Measurements from ENCODE around the gene PFKM. TPM values are rescaled to one million over a fixed set of nuclear protein-coding genes. Genes with fewer than 3 reads are reported as not detected.

Gene PFKM
- total and polyA plus RNA-seq, 9 of the 15 experiments (the other 6 are each of a cell fraction or from before 2014, with no cell fraction given), result 16.5 to 39.9 (median 31.7) TPM

GRCh38 chr12:48105867-48106680 lies 13.1 kb upstream of the PFKM start, which contains the start of gene SENP1:
TSS of gene SENP1 (minus strand) at chr12:48106079. CDS start at chr12:48101472, 4,607 bp downstream.
- intact Hi-C loops (cut with micrococcal nuclease), result loop anchor here (1.0 kb wide), 1 partner anchor 51 kb away; the partner anchor contains the start of gene ASB8
- peak; percentile 85 to 94 (median 93) for DNase-seq (ENCODE audit: extremely low read depth in 1 of 4, low spot score in 3 of 4)
- ChIA-PET POLR2A (interaction anchor here (0.7 to 3.9 kb wide), 13 partner anchors 9 to 392 kb away, joined by 3 to 24 read pairs (median 5); partner anchors contain the start of gene PFKM), CTCF (ENCODE audit: low intra/inter-chr PET ratio) (no interaction called here)
- peaks cover 6% of the 10 kb centered on the region for H3K36me3 ChIP-seq (ENCODE audit: control insufficient read depth, insufficient read depth, low read length)
- no peaks in the 10 kb centered on the region for H3K9me3 ChIP-seq (replicated peaks; ENCODE audit: control insufficient read depth, insufficient read depth, low read depth, low read length)
- BruUV-seq (replicated peaks), result TSS peak; percentile 79
- under 1% methylated on average over 42 of the region's 53 CpGs for WGBS (ENCODE audit: insufficient coverage, low coverage, missing lambda C conversion rate)
- peaks cover 3 to 7% of the 10 kb centered on the region in 2 experiments; a peak in 3 of 5 replicates for H3K4me1 ChIP-seq (replicated peaks in 1 of 2; ENCODE audit: control insufficient read depth in 2 of 2, insufficient read depth in 2 of 2, low read length in 2 of 2)
- H2AFZ ChIP-seq (ENCODE audit: low read depth, low read length), result peak within 1 kb of the TSS; percentile 96
- H3K27me3 ChIP-seq (ENCODE audit: control insufficient read depth in 2 of 2, insufficient read depth in 2 of 2, low read length in 2 of 2), result no peaks in the 10 kb centered on the region
- H4K20me1 ChIP-seq (replicated peaks; ENCODE audit: control insufficient read depth, insufficient read depth, low read length), result no peaks in the 10 kb centered on the region
- FAIRE-seq, result peak; percentile 55
- peaks cover 48% of the 10 kb centered on the region for H3K79me2 ChIP-seq (ENCODE audit: control insufficient read depth, insufficient read depth, low read length)
- H3K9ac ChIP-seq (ENCODE audit: insufficient read depth in 1 of 2, low read depth in 2 of 2, low read length in 2 of 2), result peak within 1 kb of the TSS; percentile 93 to 98
- ATAC-seq, result peak; percentile 92
- in situ Hi-C loops (cut with MboI), result no loop called here
- peak within 1 kb of the TSS; percentile 96 for H3K4me2 ChIP-seq (ENCODE audit: insufficient read depth, low read length)
- peak within 1 kb of the TSS; percentile 86 for H3K4me3 ChIP-seq
- peak within 1 kb of the TSS; percentile 96 for H3K27ac ChIP-seq (ENCODE audit: extremely low read depth, low read depth, low read length)
- no peaks in the 10 kb centered on the region for H3K9me1 ChIP-seq (ENCODE audit: control insufficient read depth, insufficient read depth, low read length)
- TF ChIP-seq SIRT6 (IDR thresholded peaks at IDR 0.05; ENCODE audit: low read depth, low read length) (no peak), ZNF592 (IDR thresholded peaks at IDR 0.05) (no peak), BRD4 (IDR thresholded peaks at IDR 0.05) (peak; percentile 71; the same call in 1 of the 2 replicates), GATA2 (CRISPR knock-in tag; IDR thresholded peaks at IDR 0.05) (no peak), SMARCC2 (IDR thresholded peaks at IDR 0.05; ENCODE audit: low read depth) (no peak), ZC3H8 (IDR thresholded peaks at IDR 0.05) (no peak), ZBTB2 (IDR thresholded peaks at IDR 0.05) (peak; percentile 88), THRB (CRISPR knock-in tag; conservative IDR thresholded peaks at IDR 0.05) (peak; percentile 85), ZZZ3 (IDR thresholded peaks at IDR 0.05) (peak; percentile 85; the same call in 1 of the 2 replicates), KAT7 (CRISPR knock-in tag; IDR thresholded peaks at IDR 0.05; ENCODE audit: borderline replicate concordance) (peak; percentile 68), NELFE (IDR thresholded peaks at IDR 0.05; ENCODE audit: insufficient read depth, insufficient read length) (no peak), ZBTB8A (IDR thresholded peaks at IDR 0.05; ENCODE audit: partially characterized antibody) (no peak), ZSCAN29 (IDR thresholded peaks at IDR 0.05) (no peak)
